ENCODE measurements around the gene GARRE1.
"Not testable (repeated sequence)": the region's sequence is repeated elsewhere in the genome, so short reads cannot be mapped to it uniquely, and the experiment has no call there.

Gene GARRE1

GRCh38 chr19:34232566-34233481 lies 21.5 kb upstream of the GARRE1 start:
- DNase-seq: no peak

GRCh38 chr19:34235425-34235940 lies 18.9 kb upstream of the GARRE1 start:
- DNase-seq: no peak

- DNase-seq: no peak
These were observed 18.0 kb upstream of the GARRE1 start for GRCh38 chr19:34236035-34236987.

- DNase-seq: no peak
These were observed 17.1 kb upstream of the GARRE1 start for GRCh38 chr19:34237283-34237682.

GRCh38 chr19:34237939-34238338 lies 16.4 kb upstream of the GARRE1 start:
- DNase-seq: no peak

GRCh38 chr19:34241513-34242337 lies 12.6 kb upstream of the GARRE1 start:
- DNase-seq: peak; percentile 9

GRCh38 chr19:34243138-34243875 lies 11.0 kb upstream of the GARRE1 start:
- DNase-seq: not testable (repeated sequence)

GRCh38 chr19:34243876-34244578 lies 10.3 kb upstream of the GARRE1 start:
- no peak for DNase-seq

- no peak for DNase-seq
These were observed 9.6 kb upstream of the GARRE1 start for GRCh38 chr19:34244611-34245299.

GRCh38 chr19:34246340-34246739 lies 8.0 kb upstream of the GARRE1 start:
- DNase-seq: no peak

- DNase-seq: no peak
These were observed 5.4 kb upstream of the GARRE1 start for GRCh38 chr19:34248941-34249340.

GRCh38 chr19:34253167-34253566 lies 1.2 kb upstream of the GARRE1 start:
- not testable (repeated sequence) for DNase-seq

GRCh38 chr19:34253681-34254045 lies 691 bp upstream of the GARRE1 start:
- DNase-seq: not testable (repeated sequence)

GRCh38 chr19:34254698-34255432 lies 511 bp downstream of the GARRE1 start:
- DNase-seq: peak; percentile 18

GRCh38 chr19:34255546-34255945 lies 1.2 kb downstream of the GARRE1 start:
- no peak for DNase-seq

- DNase-seq: no peak
These were observed 2.6 kb downstream of the GARRE1 start for GRCh38 chr19:34256835-34257558.

- no peak for DNase-seq
These were observed 3.2 kb downstream of the GARRE1 start for GRCh38 chr19:34257559-34257924.

- DNase-seq: no peak
These were observed 5.2 kb downstream of the GARRE1 start for GRCh38 chr19:34259367-34260095.

All from NCI-H1092 treated with DMSO at 0.1 percent for 48 hours (cell line).